C4-2B (cell line): Measurements from ENCODE around the gene TSGA10.
"Not testable (repeated sequence)": the region's sequence is repeated elsewhere in the genome, so short reads cannot be mapped to it uniquely, and the experiment has no call there.

Source experiments
- H3K27ac ChIP-seq: fragments of 450-650 bp; 2 replicates; pipeline ENCODE4 v1.5.1; 2017
- ZFX ChIP-seq: fragments of 450-650 bp; IDR thresholded peaks from 2 replicates; pipeline ENCODE4 v1.6.1; 2017
- TF ChIP-seq, protein P1 (sequence below): fragments of 450-650 bp; conservative IDR thresholded peaks from 2 replicates; pipeline ENCODE4 v1.5.1; 2017; ENCODE audit warnings: mild to moderate bottlenecking

TSGA10 gene

GRCh38 chr2:99066075-99066958, 88.4 kb downstream of the TSGA10 start:
- H3K27ac ChIP-seq = no peak overlapping the region
- TF ChIP-seq, protein P1, sequence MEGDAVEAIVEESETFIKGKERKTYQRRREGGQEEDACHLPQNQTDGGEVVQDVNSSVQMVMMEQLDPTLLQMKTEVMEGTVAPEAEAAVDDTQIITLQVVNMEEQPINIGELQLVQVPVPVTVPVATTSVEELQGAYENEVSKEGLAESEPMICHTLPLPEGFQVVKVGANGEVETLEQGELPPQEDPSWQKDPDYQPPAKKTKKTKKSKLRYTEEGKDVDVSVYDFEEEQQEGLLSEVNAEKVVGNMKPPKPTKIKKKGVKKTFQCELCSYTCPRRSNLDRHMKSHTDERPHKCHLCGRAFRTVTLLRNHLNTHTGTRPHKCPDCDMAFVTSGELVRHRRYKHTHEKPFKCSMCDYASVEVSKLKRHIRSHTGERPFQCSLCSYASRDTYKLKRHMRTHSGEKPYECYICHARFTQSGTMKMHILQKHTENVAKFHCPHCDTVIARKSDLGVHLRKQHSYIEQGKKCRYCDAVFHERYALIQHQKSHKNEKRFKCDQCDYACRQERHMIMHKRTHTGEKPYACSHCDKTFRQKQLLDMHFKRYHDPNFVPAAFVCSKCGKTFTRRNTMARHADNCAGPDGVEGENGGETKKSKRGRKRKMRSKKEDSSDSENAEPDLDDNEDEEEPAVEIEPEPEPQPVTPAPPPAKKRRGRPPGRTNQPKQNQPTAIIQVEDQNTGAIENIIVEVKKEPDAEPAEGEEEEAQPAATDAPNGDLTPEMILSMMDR = peak; percentile 66
- TF ChIP-seq ZFX = no peak

GRCh38 chr2:99049187-99049586, 105.6 kb downstream of the TSGA10 start:
- H3K27ac ChIP-seq = not testable (repeated sequence)

- not testable (repeated sequence) for H3K27ac ChIP-seq
Observed at GRCh38 chr2:99040736-99041300, 113.9 kb downstream of the TSGA10 start.

GRCh38 chr2:99035920-99036319, 118.8 kb downstream of the TSGA10 start:
- TF ChIP-seq ZFX = no peak
- TF ChIP-seq, protein P1 = peak; percentile 16
- H3K27ac ChIP-seq = no peak overlapping the region

DNA sequence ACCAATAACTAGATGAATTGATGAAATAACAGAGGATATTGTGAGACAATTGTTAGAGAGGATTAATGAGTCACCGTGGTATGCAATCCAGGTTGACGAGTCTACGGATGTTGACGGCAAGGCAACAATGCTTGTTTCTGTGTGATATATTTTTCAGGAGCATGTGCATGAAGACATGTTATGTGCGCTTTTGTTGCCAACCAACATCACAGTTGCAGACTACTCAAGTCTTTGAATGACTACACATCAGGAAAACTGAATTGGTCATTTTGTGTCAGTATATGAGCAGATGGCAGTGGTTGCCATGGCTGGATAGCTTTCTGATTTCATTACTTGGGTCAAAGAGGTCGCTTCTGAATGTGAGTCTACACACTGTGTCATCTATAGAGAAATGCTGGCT, 122.0 kb downstream of the TSGA10 start:
- TF ChIP-seq ZFX = no peak
- TF ChIP-seq, protein P1 = no peak
- H3K27ac ChIP-seq = no peak overlapping the region

- H3K27ac ChIP-seq = no peak overlapping the region
- TF ChIP-seq, protein P1 = no peak
- no peak for TF ChIP-seq ZFX
Observed at GRCh38 chr2:99032001-99032400, 122.7 kb downstream of the TSGA10 start.

DNA sequence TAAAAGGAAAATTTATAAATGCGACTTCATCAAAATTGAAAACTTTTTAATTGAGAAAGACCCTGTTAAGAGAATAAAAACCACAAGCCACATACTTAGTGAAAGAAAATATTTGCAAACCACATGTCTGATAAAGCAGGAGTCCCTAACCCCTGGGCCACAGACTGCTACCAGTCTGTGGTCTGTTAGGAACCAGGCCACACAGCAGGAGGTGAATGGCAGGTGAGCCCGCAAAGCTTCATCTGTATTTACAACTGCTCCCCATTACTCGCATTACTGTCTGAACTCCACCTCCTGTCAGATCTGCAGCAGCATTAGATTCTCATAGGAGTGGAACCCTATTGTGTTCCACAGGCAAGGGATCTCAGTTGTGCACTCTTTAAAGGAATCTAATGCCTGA, 123.3 kb downstream of the TSGA10 start:
- TF ChIP-seq ZFX = no peak
- TF ChIP-seq, protein P1 = no peak
- no peak overlapping the region for H3K27ac ChIP-seq

- TF ChIP-seq ZFX = no peak
- TF ChIP-seq, protein P1 = no peak
- no peak overlapping the region for H3K27ac ChIP-seq
Observed at GRCh38 chr2:99028558-99028957, 126.2 kb downstream of the TSGA10 start.
